Thyroid gland (tissue), 4 donors: ENCODE measurements around the gene HYI.

Source experiments
- CTCF ChIP-seq, 6 experiments: fragments of 200-600 bp in 3 of 6; fragments of 450-650 bp in 3 of 6; sonication (generic) in 3 of 6; IDR thresholded peaks; one replicate each; pipeline ENCODE4 v1.5.1; 2016 to 2019; ENCODE audit warnings: antibody characterized with exemption in 6 of 6, mild to moderate bottlenecking in 2 of 6, inconsistent platforms in 1 of 6, moderate library complexity in 1 of 6
- POLR2A ChIP-seq, 2 donors: fragments of 450-650 bp; IDR thresholded peaks; one replicate each; pipeline ENCODE4 v1.6.1; 2017; ENCODE audit warnings: antibody characterized with exemption in 2 of 2, mild to moderate bottlenecking in 2 of 2, moderate library complexity in 1 of 2

- TF ChIP-seq CTCF (IDR thresholded peaks at IDR 0.05) (no peak), POLR2A (IDR thresholded peaks at IDR 0.05) (no peak)
These were observed 16.2 kb upstream of the HYI start for GRCh38 chr1:43469932-43470331.
